ENCODE results near the gene SVEP1.
"Not testable (repeated sequence)": the region's sequence is repeated elsewhere in the genome, so short reads cannot be mapped to it uniquely, and the experiment has no call there.

SVEP1 gene

GRCh38 chr9:110536822-110537221, 42.7 kb downstream of the SVEP1 start:
- H3K4me3 ChIP-seq (ENCODE audit: low read depth, low read length), result no peak overlapping the region
- DNase-seq (ENCODE audit: low read depth), result no peak
- TF ChIP-seq, protein P1, sequence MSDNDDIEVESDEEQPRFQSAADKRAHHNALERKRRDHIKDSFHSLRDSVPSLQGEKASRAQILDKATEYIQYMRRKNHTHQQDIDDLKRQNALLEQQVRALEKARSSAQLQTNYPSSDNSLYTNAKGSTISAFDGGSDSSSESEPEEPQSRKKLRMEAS (IDR thresholded peaks at IDR 0.05; ENCODE audit: low read depth, low read length), result no peak
- TF ChIP-seq, protein P2, sequence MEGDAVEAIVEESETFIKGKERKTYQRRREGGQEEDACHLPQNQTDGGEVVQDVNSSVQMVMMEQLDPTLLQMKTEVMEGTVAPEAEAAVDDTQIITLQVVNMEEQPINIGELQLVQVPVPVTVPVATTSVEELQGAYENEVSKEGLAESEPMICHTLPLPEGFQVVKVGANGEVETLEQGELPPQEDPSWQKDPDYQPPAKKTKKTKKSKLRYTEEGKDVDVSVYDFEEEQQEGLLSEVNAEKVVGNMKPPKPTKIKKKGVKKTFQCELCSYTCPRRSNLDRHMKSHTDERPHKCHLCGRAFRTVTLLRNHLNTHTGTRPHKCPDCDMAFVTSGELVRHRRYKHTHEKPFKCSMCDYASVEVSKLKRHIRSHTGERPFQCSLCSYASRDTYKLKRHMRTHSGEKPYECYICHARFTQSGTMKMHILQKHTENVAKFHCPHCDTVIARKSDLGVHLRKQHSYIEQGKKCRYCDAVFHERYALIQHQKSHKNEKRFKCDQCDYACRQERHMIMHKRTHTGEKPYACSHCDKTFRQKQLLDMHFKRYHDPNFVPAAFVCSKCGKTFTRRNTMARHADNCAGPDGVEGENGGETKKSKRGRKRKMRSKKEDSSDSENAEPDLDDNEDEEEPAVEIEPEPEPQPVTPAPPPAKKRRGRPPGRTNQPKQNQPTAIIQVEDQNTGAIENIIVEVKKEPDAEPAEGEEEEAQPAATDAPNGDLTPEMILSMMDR (IDR thresholded peaks at IDR 0.05; ENCODE audit: low read depth, low read length), result no peak
- no peak for TF ChIP-seq MYC (IDR thresholded peaks at IDR 0.05; ENCODE audit: low read depth, low read length)
- no peak for TF ChIP-seq POLR2A (IDR thresholded peaks at IDR 0.05; ENCODE audit: extremely low read depth, insufficient read length)

- H3K4me3 ChIP-seq (ENCODE audit: low read depth, low read length); DNase-seq (ENCODE audit: low read depth): not testable (repeated sequence)
Measured at GRCh38 chr9:110534162-110534561, 45.4 kb downstream of the SVEP1 start.

GRCh38 chr9:110532908-110533665, 46.5 kb downstream of the SVEP1 start:
- no peak for DNase-seq (ENCODE audit: low read depth)
- TF ChIP-seq, protein P2 (IDR thresholded peaks at IDR 0.05; ENCODE audit: low read depth, low read length), result no peak
- TF ChIP-seq, protein P1 (IDR thresholded peaks at IDR 0.05; ENCODE audit: low read depth, low read length), result no peak
- TF ChIP-seq MYC (IDR thresholded peaks at IDR 0.05; ENCODE audit: low read depth, low read length) (no peak), POLR2A (IDR thresholded peaks at IDR 0.05; ENCODE audit: extremely low read depth, insufficient read length) (no peak)
- no peak overlapping the region for H3K4me3 ChIP-seq (ENCODE audit: low read depth, low read length)

DNA sequence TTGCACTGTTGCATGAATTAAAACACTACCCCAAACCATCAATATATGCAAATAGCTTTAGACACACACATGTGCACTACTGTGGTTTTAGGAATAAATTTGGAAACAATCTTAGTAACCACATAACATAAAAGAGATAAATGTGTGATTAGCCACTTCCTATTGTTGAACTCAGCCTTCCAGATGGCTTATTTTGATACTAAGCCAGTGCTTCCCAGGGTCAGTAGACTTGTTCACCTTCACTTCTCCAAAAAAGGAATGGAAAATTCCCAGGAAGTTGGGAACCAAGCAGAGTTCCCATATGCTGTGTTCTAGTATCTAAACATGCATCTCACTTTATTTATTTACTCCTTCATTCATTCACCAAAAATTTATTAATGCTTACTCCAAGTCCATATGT, 47.8 kb downstream of the SVEP1 start:
- no peak for DNase-seq (ENCODE audit: low read depth)

DNA sequence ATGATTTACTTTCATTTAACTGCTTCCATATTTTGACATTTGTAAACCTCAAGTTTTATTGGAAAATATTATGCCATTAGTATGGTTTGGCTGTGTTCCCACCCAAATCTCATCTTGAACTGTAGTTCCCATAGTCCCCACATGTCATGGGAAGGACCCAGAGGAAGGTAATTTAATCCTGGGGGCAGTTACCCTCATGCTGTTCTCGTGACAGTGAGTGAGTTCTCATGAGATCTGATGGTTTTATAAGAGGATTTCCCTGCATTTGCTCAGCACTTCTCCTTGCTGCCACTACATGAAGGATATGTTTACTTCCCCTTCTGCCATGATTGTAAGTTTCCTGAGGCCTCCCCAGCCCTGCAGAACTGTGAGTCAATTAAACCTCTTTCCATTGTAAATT, 48.3 kb downstream of the SVEP1 start:
- DNase-seq (ENCODE audit: low read depth); H3K4me3 ChIP-seq (ENCODE audit: low read depth, low read length): not testable (repeated sequence)

More for the DNA sequence above, 47.8 kb downstream of the SVEP1 start:
- TF ChIP-seq, protein P2 (IDR thresholded peaks at IDR 0.05; ENCODE audit: low read depth, low read length), result no peak
- TF ChIP-seq POLR2A (IDR thresholded peaks at IDR 0.05; ENCODE audit: extremely low read depth, insufficient read length), result no peak
- TF ChIP-seq, protein P1 (IDR thresholded peaks at IDR 0.05; ENCODE audit: low read depth, low read length), result no peak
- TF ChIP-seq MYC (IDR thresholded peaks at IDR 0.05; ENCODE audit: low read depth, low read length), result no peak
- no peak overlapping the region for H3K4me3 ChIP-seq (ENCODE audit: low read depth, low read length)

DNA sequence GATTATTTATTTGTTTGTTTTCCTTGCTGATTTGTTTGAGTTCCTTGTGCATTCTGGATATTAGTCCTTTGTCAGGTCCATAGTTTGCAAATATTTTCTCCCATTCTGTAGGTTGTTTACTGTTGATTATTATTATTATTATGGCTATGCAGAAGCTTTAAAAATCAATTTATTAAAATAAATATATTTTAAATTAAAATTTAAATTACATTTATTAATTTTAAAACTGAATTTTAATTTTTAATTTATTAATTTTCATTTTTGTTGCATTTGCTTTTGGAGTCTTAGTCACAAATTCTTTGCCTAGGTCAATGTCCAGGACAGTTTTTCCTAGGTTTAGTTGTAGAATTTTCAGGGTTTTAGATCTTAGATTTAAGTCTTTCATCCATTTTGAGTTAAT, 50.9 kb downstream of the SVEP1 start:
- TF ChIP-seq MYC (IDR thresholded peaks at IDR 0.05; ENCODE audit: low read depth, low read length) (no peak), POLR2A (IDR thresholded peaks at IDR 0.05; ENCODE audit: extremely low read depth, insufficient read length) (no peak)
- TF ChIP-seq, protein P1 (IDR thresholded peaks at IDR 0.05; ENCODE audit: low read depth, low read length), result no peak
- TF ChIP-seq, protein P2 (IDR thresholded peaks at IDR 0.05; ENCODE audit: low read depth, low read length), result no peak
- no peak overlapping the region for H3K4me3 ChIP-seq (ENCODE audit: low read depth, low read length)
- no peak for DNase-seq (ENCODE audit: low read depth)

- H3K4me3 ChIP-seq (ENCODE audit: low read depth, low read length), result no peak overlapping the region
- no peak for DNase-seq (ENCODE audit: low read depth)
- TF ChIP-seq, protein P1 (IDR thresholded peaks at IDR 0.05; ENCODE audit: low read depth, low read length), result no peak
- TF ChIP-seq, protein P2 (IDR thresholded peaks at IDR 0.05; ENCODE audit: low read depth, low read length), result no peak
- TF ChIP-seq POLR2A (IDR thresholded peaks at IDR 0.05; ENCODE audit: extremely low read depth, insufficient read length) (no peak), MYC (IDR thresholded peaks at IDR 0.05; ENCODE audit: low read depth, low read length) (no peak)
Measured at GRCh38 chr9:110526426-110526825, 53.1 kb downstream of the SVEP1 start.
